ENCODE data around the gene CHGA. TPM values are rescaled to one million over a fixed set of nuclear protein-coding genes. Genes with fewer than 3 reads are reported as not detected.

The CHGA gene
- total and polyA plus RNA-seq, 10 of the 15 experiments (the other 5 are each of a cell fraction or from before 2014, with no cell fraction given) = 0.11 to 0.23 TPM; not detected in 8

- Histone ChIP-seq H3K4me2 (ENCODE audit: control insufficient read depth, insufficient read depth) (no peak overlapping the region), H3K9me3 (replicated peaks; ENCODE audit: control insufficient read depth, insufficient read depth, low read length) (no peaks in the 10 kb centered on the region), H3K36me3 (ENCODE audit: control insufficient read depth in 2 of 2, insufficient read depth in 2 of 2, low read length in 1 of 2) (peaks cover 7 to 50% of the 10 kb centered on the region in 2 experiments; a peak in 3 of 4 replicates), H3K27ac (ENCODE audit: control insufficient read depth, insufficient read depth) (no peak overlapping the region), H3K4me1 (ENCODE audit: control insufficient read depth, insufficient read depth, low read length) (no peaks in the 10 kb centered on the region; the same call in 1 of the 2 replicates), H3K9ac (ENCODE audit: control insufficient read depth, insufficient read depth, low read length) (no peak overlapping the region), H3K79me2 (ENCODE audit: control insufficient read depth, insufficient read depth, low read length) (no peaks in the 10 kb centered on the region), H2AFZ (ENCODE audit: control insufficient read depth, low read depth, low read length) (no peak overlapping the region), H3K27me3 (replicated peaks in 1 of 2; ENCODE audit: control insufficient read depth in 2 of 2, insufficient read depth in 2 of 2, low read length in 1 of 2) (no peaks in the 10 kb centered on the region), H4K20me1 (ENCODE audit: control insufficient read depth, insufficient read depth) (no peaks in the 10 kb centered on the region), H3K4me3 (no peak overlapping the region)
- FAIRE-seq (no peak), DNase-seq (ENCODE audit: low read depth, low spot score) (no peak), ATAC-seq (no peak)
- WGBS (ENCODE audit: insufficient coverage, insufficient replicate concordance, low lambda C conversion rate, missing lambda C conversion rate) = 81% methylated on average over 5 of the region's 5 CpGs
- POLR2A ChIA-PET = no interaction called here
- TF ChIP-seq TAF1 (IDR thresholded peaks at IDR 0.05; ENCODE audit: borderline replicate concordance, low read depth, low read length) = no peak
- no peak for TF ChIP-seq BACH1 (IDR thresholded peaks at IDR 0.05; ENCODE audit: borderline replicate concordance)
- no peak for TF ChIP-seq IRF3 (IDR thresholded peaks at IDR 0.05)
- TF ChIP-seq POLR2AphosphoS5 (IDR thresholded peaks at IDR 0.05; ENCODE audit: low read length) = no peak
- TF ChIP-seq HDGF (IDR thresholded peaks at IDR 0.05) = no peak
- no peak for TF ChIP-seq E2F8 (IDR thresholded peaks at IDR 0.05; ENCODE audit: low read depth, partially characterized antibody)
- TF ChIP-seq CBX5 (IDR thresholded peaks at IDR 0.05; ENCODE audit: low read depth) = no peak
- no peak for TF ChIP-seq YBX1 (IDR thresholded peaks at IDR 0.05)
- TF ChIP-seq SPI1 (IDR thresholded peaks at IDR 0.05; ENCODE audit: borderline replicate concordance, insufficient read depth, low read depth, low read length) = no peak
- no peak for TF ChIP-seq ZNF622 (IDR thresholded peaks at IDR 0.05)
- no peak for TF ChIP-seq ZNF274 (IDR thresholded peaks at IDR 0.05; ENCODE audit: insufficient read depth, insufficient read length)
- no peak for TF ChIP-seq RELB (IDR thresholded peaks at IDR 0.05; ENCODE audit: low read depth)
- TF ChIP-seq TCF12 (IDR thresholded peaks at IDR 0.05; ENCODE audit: low read depth, low read length) = no peak
- RAD21 ChIA-PET (ENCODE audit: unreplicated experiment) = interaction anchor here (0.9 to 3.3 kb wide), 5 partner anchors 79 to 222 kb away, joined by 3 to 14 read pairs (median 4); no protein-coding TSS in a partner anchor
- CTCF ChIA-PET = interaction anchor here (0.9 to 5.5 kb wide), 7 partner anchors 8 to 185 kb away, joined by 3 to 42 read pairs (median 6); no protein-coding TSS in a partner anchor
- no TSS peak for BruUV-seq (replicated peaks)
- in situ Hi-C loops (cut with MboI) (loop anchor here (5.0 kb wide), 1 partner anchor 182 kb away; no protein-coding TSS in a partner anchor), intact Hi-C loops (cut with micrococcal nuclease; ENCODE audit: unreplicated experiment) (loop anchor here (5.0 kb wide), 1 partner anchor 262 kb away; no protein-coding TSS in a partner anchor)
- SMC1A ChIA-PET (ENCODE audit: uncharacterized antibody, unreplicated experiment) = interaction anchor here (0.6 to 3.1 kb wide), 4 partner anchors 154 to 206 kb away, joined by 3 to 16 read pairs (median 6); no protein-coding TSS in a partner anchor
Measured at GRCh38 chr14:92954933-92955332, 32.0 kb downstream of the CHGA start.

Data from GM12878 (cell line).